Panc1 (cell line): ENCODE data around the gene USP3.

Experiments
- CTCF ChIP-seq: fragments of 450-650 bp; IDR thresholded peaks from 2 replicates; pipeline ENCODE4 v1.5.1; 2017; ENCODE audit warnings: mild to moderate bottlenecking
- POLR2AphosphoS5 ChIP-seq: IDR thresholded peaks from 2 replicates; pipeline ENCODE4 v1.6.1; 2012; ENCODE audit warnings: mild to moderate bottlenecking, low read depth, low read length, moderate library complexity
- TCF7L2 ChIP-seq: IDR thresholded peaks from 2 replicates; pipeline ENCODE4 v1.6.1; 2011; ENCODE audit warnings: mild to moderate bottlenecking, low read depth, low read length, inconsistent platforms

GRCh38 chr15:63535689-63536088, 31.3 kb downstream of the USP3 start:
- TF ChIP-seq CTCF (no peak), POLR2AphosphoS5 (no peak), TCF7L2 (no peak)
